Renal cortical epithelial cell (primary cell): ENCODE measurements around the gene SDCCAG8. TPM values are rescaled to one million over a fixed set of nuclear protein-coding genes. Genes with fewer than 3 reads are reported as not detected.
A peak's percentile ranks its signal among the peaks of the same experiment; 100 is the strongest.

ENCODE experiments used
- DNase-seq: peaks from one replicate; pipeline ENCODE4 v3.0.0-alpha.2; 2011; ENCODE audit warnings: low read depth
- total RNA-seq: library from RNA; depleted of rRNA; stranded (reverse); fragments of >200 nt; gene quantifications from 2 replicates; pipeline ENCODE4 v1.2.3, GENCODE V29; 2014

Gene SDCCAG8
- total RNA-seq, 1 donor from 2014 or later: 51.5 TPM

- peak; percentile 41 for DNase-seq
These were observed 226.5 kb downstream of the SDCCAG8 start for GRCh38 chr1:243482141-243483022.

- DNase-seq: no peak
These were observed 227.4 kb downstream of the SDCCAG8 start for GRCh38 chr1:243483071-243483771.

GRCh38 chr1:243483952-243484351 lies 228.1 kb downstream of the SDCCAG8 start:
- no peak for DNase-seq

GRCh38 chr1:243487036-243487648 lies 231.3 kb downstream of the SDCCAG8 start:
- no peak for DNase-seq

- DNase-seq: no peak
These were observed 231.9 kb downstream of the SDCCAG8 start for GRCh38 chr1:243487649-243488227.

- no peak for DNase-seq
These were observed 232.8 kb downstream of the SDCCAG8 start for GRCh38 chr1:243488459-243489157.

- no peak for DNase-seq
These were observed 233.3 kb downstream of the SDCCAG8 start for GRCh38 chr1:243489158-243489527.

- DNase-seq: no peak
These were observed 234.1 kb downstream of the SDCCAG8 start for GRCh38 chr1:243489681-243490546.

- no peak for DNase-seq
These were observed 235.2 kb downstream of the SDCCAG8 start for GRCh38 chr1:243490748-243491686.

- no peak for DNase-seq
These were observed 237.6 kb downstream of the SDCCAG8 start for GRCh38 chr1:243493156-243494129.

- DNase-seq: no peak
These were observed 239.0 kb downstream of the SDCCAG8 start for GRCh38 chr1:243494741-243495431.

- DNase-seq: no peak
These were observed 239.8 kb downstream of the SDCCAG8 start for GRCh38 chr1:243495442-243496186.

GRCh38 chr1:243496187-243496646 lies 240.4 kb downstream of the SDCCAG8 start:
- DNase-seq: no peak

GRCh38 chr1:243496806-243497205 lies 241.0 kb downstream of the SDCCAG8 start:
- no peak for DNase-seq

GRCh38 chr1:243497939-243498681 lies 242.3 kb downstream of the SDCCAG8 start:
- DNase-seq: no peak

GRCh38 chr1:243499248-243499647 lies 243.4 kb downstream of the SDCCAG8 start:
- no peak for DNase-seq
